Stimulated activated CD4-positive, alpha-beta T cell treated with anti-CD3 and anti-CD28 coated beads, Interleukin-15, amount 100 ng/mL, for 1 hour (primary cell): Measurements from ENCODE around the gene MYO5C.
"Not testable (repeated sequence)": the region's sequence is repeated elsewhere in the genome, so short reads cannot be mapped to it uniquely, and the experiment has no call there.

Source experiments
- DNase-seq, 2 donors: peaks; one replicate each; pipeline ENCODE4 v3.0.0-alpha.2; 2020; ENCODE audit warnings: low read depth in 1 of 2, low spot score in 1 of 2

Gene MYO5C

GRCh38 chr15:52306270-52306669, 10.7 kb upstream of the MYO5C start:
- no peak for DNase-seq

- no peak for DNase-seq
Observed at GRCh38 chr15:52303093-52303772, 7.6 kb upstream of the MYO5C start.

GRCh38 chr15:52301265-52301847, 5.8 kb upstream of the MYO5C start:
- DNase-seq, result no peak

- no peak for DNase-seq
Observed at GRCh38 chr15:52294881-52295420, 653 bp downstream of the MYO5C start.

GRCh38 chr15:52292780-52293392, 2.7 kb downstream of the MYO5C start:
- no peak for DNase-seq

GRCh38 chr15:52291204-52291603, 4.4 kb downstream of the MYO5C start:
- no peak for DNase-seq

- no peak for DNase-seq
Observed at GRCh38 chr15:52290800-52291199, 4.8 kb downstream of the MYO5C start.

GRCh38 chr15:52290329-52290728, 5.3 kb downstream of the MYO5C start:
- DNase-seq, result no peak

- DNase-seq, result no peak
Observed at GRCh38 chr15:52289629-52290081, 5.9 kb downstream of the MYO5C start.

GRCh38 chr15:52288986-52289385, 6.6 kb downstream of the MYO5C start:
- DNase-seq, result no peak

GRCh38 chr15:52288051-52288942, 7.3 kb downstream of the MYO5C start:
- no peak for DNase-seq

GRCh38 chr15:52287114-52287513, 8.5 kb downstream of the MYO5C start:
- no peak for DNase-seq

- not testable (repeated sequence) for DNase-seq
Observed at GRCh38 chr15:52285941-52286340, 9.7 kb downstream of the MYO5C start.

GRCh38 chr15:52284164-52284563, 11.4 kb downstream of the MYO5C start:
- no peak for DNase-seq

GRCh38 chr15:52283281-52283680, 12.3 kb downstream of the MYO5C start:
- no peak for DNase-seq

GRCh38 chr15:52282418-52282817, 13.2 kb downstream of the MYO5C start:
- DNase-seq, result no peak

GRCh38 chr15:52281085-52282035, 14.2 kb downstream of the MYO5C start:
- no peak for DNase-seq

- no peak for DNase-seq
Observed at GRCh38 chr15:52280326-52281084, 15.1 kb downstream of the MYO5C start.

- DNase-seq, result no peak
Observed at GRCh38 chr15:52278636-52279367, 16.8 kb downstream of the MYO5C start.
